Measurements from ENCODE around the gene FAM83B. TPM values are rescaled to one million over a fixed set of nuclear protein-coding genes. Genes with fewer than 3 reads are reported as not detected.

The FAM83B gene
- total RNA-seq, 2 experiments from 2014 or later, result not detected

DNA sequence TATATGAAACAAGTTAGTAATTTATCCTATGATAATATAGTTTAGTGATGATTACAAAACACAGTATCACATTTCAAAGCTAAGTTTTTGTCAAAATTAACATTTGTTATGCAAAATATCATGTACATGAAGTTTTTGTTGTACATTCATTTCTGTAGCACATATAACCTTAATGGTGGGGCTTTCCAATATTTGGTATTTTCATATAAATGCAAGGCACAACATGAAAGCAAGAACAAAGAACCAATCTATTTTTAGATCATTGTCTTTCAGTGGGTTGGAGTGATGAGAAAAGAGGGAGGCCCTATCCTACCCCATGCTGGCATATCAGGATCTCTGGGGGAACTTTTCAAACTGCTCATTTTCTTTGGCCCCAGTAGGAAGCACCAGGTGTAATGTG lies 53.4 kb downstream of the FAM83B start:
- no peak overlapping the region for H3K4me3 Mint-ChIP-seq
- H3K27me3 Mint-ChIP-seq, result no peaks in the 10 kb centered on the region
- H3K9me3 Mint-ChIP-seq, result peaks cover 4% of the 10 kb centered on the region
- no peaks in the 10 kb centered on the region for H3K4me1 Mint-ChIP-seq
- DNase-seq, result no peak
- H3K27ac Mint-ChIP-seq, result no peak overlapping the region
- no peaks in the 10 kb centered on the region for H3K36me3 Mint-ChIP-seq

DNA sequence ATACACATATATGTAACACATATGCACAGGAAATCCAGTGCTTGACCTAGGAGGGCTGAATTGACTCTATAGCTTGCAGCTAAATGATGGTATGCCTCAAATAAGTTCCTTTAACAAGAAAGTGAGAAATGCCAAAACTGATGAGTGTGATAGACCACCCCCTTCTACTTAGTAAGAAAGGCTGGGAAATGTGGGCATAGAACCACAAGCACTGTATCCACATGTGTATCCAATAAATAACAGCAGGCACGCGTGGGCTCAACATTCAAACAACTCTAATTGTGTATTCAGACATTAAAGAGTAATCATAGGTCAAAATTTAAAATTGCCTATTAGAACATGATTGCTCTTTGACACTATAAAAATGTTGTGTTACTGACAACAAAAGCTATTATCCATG lies 54.1 kb downstream of the FAM83B start:
- DNase-seq, result no peak
- Mint-ChIP-seq H3K36me3 (no peaks in the 10 kb centered on the region), H3K9me3 (peaks cover 4% of the 10 kb centered on the region), H3K4me1 (no peaks in the 10 kb centered on the region), H3K27ac (no peak overlapping the region), H3K4me3 (no peak overlapping the region), H3K27me3 (no peaks in the 10 kb centered on the region)

DNA sequence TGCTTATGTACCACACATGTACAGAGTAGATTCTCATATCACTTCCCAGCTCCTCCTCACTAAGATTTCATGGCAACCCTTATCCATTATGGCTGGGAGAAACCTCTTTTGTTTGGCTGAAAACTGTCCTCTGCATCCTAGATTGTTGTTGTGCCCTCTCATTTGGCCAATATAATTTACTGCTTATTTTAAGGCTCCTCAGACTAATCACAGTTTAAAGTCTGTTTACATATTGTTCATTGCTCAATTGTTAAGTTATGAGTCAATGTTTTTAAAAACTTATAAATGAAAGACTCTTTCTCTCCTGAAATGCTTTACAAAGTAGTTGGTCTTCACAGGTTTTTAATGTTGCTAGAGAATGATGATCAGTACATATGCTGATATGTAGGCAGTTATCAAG lies 57.3 kb downstream of the FAM83B start:
- Mint-ChIP-seq H3K4me1 (no peaks in the 10 kb centered on the region), H3K27ac (no peak overlapping the region), H3K4me3 (no peak overlapping the region), H3K27me3 (no peaks in the 10 kb centered on the region), H3K36me3 (no peaks in the 10 kb centered on the region), H3K9me3 (peaks cover 6% of the 10 kb centered on the region)
- DNase-seq, result no peak

DNA sequence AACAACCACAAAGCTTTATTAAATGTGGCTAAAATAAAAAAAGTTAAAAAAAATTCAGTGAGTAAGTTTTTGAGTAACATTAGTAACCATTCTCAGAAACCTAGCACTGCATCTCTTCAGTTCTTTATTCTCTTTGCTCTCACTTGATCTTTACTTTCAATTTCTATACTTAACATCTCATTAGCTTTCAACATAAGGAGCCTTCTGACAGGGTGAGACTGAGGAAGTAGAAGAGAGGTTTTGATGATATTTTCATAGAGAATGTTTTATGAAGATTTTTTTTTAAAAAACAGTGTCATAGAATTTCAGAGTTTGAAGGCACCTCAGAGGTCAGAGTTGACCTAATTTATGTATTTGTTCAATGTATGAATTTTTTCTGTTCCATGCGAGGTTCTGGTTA lies 60.8 kb downstream of the FAM83B start:
- Mint-ChIP-seq H3K27ac (no peak overlapping the region), H3K9me3 (peaks cover 9% of the 10 kb centered on the region), H3K4me3 (no peak overlapping the region), H3K36me3 (no peaks in the 10 kb centered on the region), H3K27me3 (no peaks in the 10 kb centered on the region), H3K4me1 (no peaks in the 10 kb centered on the region)
- DNase-seq, result no peak

DNA sequence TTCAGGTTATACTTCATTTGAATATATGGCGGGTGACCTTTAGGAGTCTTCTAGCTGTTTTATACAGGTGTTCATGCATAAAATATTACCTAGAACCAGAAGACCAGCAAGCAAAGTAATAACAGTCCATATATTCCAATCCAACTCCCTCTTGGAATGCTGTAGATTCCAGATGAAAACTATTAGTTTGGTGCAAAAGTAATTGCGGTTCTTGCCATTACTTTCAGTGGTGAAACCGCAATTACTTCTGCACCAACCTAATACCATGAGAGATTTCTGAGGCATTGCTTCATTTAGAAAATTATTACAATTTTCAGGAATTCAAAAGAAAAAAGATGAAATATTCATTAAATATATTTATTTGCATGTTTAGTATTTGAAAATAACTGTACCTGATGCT lies 62.6 kb downstream of the FAM83B start:
- Mint-ChIP-seq H3K9me3 (peaks cover 11% of the 10 kb centered on the region), H3K27me3 (no peaks in the 10 kb centered on the region), H3K27ac (no peak overlapping the region), H3K36me3 (no peaks in the 10 kb centered on the region), H3K4me1 (no peaks in the 10 kb centered on the region), H3K4me3 (no peak overlapping the region)
- DNase-seq, result no peak

DNA sequence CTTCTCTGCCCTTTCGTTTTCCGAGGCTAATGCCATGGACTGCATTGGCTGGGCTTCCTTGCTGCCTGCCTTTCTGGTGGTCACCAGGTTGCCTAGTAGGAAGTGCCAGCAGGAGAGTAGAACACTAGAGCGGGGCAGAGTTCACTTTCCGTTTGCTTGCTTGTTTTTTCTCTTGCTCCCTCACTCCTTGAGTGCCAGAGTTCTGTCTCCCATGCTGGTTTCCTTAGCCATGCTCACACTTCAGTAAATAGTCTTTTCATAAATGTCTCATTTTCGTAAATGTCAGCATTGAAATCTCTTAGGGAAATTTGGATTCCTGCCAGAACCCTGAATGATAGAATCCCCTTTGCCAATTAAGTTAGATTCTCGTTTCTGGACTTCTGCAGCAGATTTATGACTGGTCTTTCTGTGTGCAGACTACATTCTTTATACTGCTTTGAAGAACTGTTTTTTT lies 63.9 kb downstream of the FAM83B start:
- Mint-ChIP-seq H3K4me1 (no peaks in the 10 kb centered on the region), H3K27ac (no peak overlapping the region), H3K9me3 (peaks cover 7% of the 10 kb centered on the region), H3K4me3 (no peak overlapping the region), H3K27me3 (no peaks in the 10 kb centered on the region), H3K36me3 (no peaks in the 10 kb centered on the region)
- DNase-seq, result no peak

DNA sequence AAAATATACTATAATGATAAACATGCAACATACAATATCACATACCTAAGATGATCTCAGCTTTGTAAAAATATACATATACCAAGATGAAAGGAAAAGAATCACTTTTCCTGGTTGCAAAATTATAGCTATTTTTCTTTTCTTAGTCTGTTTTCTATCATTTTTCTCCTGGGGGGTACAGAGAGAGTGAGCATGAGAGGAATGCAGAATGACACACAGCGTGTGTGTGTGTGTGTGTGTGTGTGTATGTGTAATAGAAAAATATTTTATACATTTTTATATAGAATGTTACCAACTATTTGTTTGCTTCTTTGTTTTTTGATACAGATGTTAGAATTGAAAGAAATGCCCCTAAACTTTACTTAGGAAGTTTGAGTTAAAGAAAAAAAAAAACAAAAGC lies 64.3 kb downstream of the FAM83B start:
- Mint-ChIP-seq H3K9me3 (peaks cover 8% of the 10 kb centered on the region), H3K27ac (no peak overlapping the region), H3K27me3 (no peaks in the 10 kb centered on the region), H3K36me3 (no peaks in the 10 kb centered on the region), H3K4me1 (no peaks in the 10 kb centered on the region), H3K4me3 (no peak overlapping the region)
- no peak for DNase-seq

DNA sequence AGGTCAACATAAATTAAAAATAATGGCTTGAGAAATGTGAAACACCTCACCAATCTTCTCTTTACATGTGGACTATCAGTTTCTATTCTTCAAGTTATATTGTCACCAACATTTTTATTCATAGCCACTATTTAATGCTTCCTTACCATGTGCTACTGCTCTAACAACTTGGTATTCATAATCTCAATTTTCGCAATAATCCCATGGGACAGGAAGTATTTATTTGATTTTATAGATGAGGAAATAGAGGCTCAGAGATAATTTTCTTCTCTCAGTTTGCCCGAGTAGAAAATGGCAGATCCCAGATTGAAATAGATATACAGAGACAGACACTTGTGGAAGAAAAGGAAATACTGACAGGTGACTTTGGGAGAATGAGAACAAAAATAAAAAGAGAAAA lies 66.6 kb downstream of the FAM83B start:
- Mint-ChIP-seq H3K27ac (no peak overlapping the region), H3K4me3 (no peak overlapping the region), H3K9me3 (peaks cover 8% of the 10 kb centered on the region)

DNA sequence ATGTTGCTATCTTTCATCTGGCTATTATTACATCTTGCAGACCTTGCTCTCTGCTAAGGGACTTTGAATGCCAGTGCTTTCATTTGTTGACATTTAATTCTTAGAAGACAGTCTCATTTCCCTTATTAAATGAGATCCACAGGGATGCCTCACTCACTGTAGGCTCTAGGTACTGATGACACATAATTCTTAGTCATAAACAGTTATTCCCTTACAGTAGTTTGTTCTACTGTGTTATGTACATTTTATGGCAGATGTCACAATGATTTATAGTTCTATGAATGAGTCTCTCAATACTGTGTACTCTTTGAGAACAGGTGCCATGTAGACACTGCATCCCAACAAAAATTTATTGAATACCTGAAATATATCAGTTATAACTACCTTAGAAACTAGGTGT lies 70.3 kb downstream of the FAM83B start:
- DNase-seq, result no peak
- H3K27me3 Mint-ChIP-seq, result no peaks in the 10 kb centered on the region
- peaks cover 4% of the 10 kb centered on the region for H3K9me3 Mint-ChIP-seq
- no peaks in the 10 kb centered on the region for H3K4me1 Mint-ChIP-seq
- no peak overlapping the region for H3K4me3 Mint-ChIP-seq
- H3K36me3 Mint-ChIP-seq, result no peaks in the 10 kb centered on the region
- no peak overlapping the region for H3K27ac Mint-ChIP-seq

More for the DNA sequence above, 66.6 kb downstream of the FAM83B start:
- Mint-ChIP-seq H3K4me1 (no peaks in the 10 kb centered on the region), H3K36me3 (no peaks in the 10 kb centered on the region), H3K27me3 (no peaks in the 10 kb centered on the region)
- no peak for DNase-seq

DNA sequence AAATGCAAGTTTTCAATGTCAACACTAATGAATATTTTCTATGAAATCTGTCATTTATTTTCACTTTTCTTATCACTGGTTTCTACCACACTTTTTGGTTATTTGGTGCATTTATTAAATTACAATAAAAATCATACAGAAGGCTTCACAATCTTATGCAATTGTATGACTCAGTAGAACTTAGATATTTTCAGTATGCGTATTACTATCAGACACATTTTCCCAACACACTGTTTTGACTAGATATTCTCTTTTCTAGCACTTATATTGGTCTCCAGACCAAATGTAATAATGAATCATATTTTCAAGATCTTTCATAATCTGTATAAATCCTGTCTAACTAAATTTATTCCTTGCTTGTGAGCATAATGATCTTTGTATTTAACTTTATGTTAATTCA lies 74.1 kb downstream of the FAM83B start:
- H3K4me1 Mint-ChIP-seq, result no peaks in the 10 kb centered on the region
- no peak for DNase-seq
- H3K27me3 Mint-ChIP-seq, result no peaks in the 10 kb centered on the region
- peaks cover 3% of the 10 kb centered on the region for H3K9me3 Mint-ChIP-seq
- no peak overlapping the region for H3K4me3 Mint-ChIP-seq
- H3K27ac Mint-ChIP-seq, result no peak overlapping the region
- no peaks in the 10 kb centered on the region for H3K36me3 Mint-ChIP-seq

DNA sequence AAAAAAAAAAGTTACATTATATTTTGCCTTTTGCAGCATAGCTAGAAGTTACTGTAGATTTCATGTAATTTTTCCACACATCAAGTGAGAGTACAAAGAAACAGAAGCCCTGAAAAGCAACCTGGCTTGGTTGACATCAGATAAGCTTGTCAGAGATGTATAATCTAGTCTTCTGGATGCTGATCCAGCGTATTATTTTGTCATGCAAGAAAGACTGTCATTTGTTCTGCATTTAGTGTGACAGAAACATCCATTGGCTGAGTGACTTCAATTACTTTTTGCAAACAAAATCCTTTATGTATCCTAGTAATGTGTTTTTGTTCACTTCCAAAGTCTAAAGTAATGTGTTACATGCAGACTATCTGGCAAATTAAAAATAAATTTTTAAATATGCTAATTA lies 75.3 kb downstream of the FAM83B start:
- H3K4me3 Mint-ChIP-seq, result no peak overlapping the region
- no peaks in the 10 kb centered on the region for H3K9me3 Mint-ChIP-seq
- no peaks in the 10 kb centered on the region for H3K4me1 Mint-ChIP-seq
- H3K27ac Mint-ChIP-seq, result no peak overlapping the region
- DNase-seq, result no peak
- no peaks in the 10 kb centered on the region for H3K27me3 Mint-ChIP-seq
- no peaks in the 10 kb centered on the region for H3K36me3 Mint-ChIP-seq

DNA sequence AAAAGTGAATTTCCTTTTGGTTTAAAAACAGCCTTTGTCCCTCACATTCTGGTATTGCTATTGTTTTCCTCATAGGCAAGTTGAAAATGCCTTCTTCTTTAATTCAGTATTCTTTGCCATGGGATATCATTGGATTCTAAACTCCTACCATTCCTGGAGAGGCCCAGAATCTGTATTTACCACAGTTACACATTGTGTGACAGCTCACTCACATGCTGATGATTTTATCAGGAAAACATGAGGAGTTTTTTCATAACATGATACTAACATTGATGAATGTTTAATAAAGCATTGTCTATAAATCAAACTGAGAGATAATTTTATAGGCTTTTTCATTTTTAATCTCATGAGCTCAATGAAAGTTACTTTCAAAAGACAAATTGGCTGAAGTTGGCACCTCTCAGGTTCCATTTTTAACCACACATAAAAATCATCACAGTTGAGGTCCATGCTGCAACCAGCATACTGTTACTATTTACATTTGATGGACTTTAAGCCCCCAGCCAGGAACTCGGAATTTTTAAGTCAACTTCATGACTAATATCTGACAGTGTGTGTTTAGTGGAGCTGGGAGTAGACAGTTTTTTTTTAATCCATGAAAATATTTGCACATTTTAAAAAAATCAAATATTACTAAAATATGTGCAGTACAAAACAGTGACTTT lies 82.8 kb downstream of the FAM83B start:
- Mint-ChIP-seq H3K4me1 (no peaks in the 10 kb centered on the region), H3K27ac (no peak overlapping the region), H3K36me3 (peaks cover 3% of the 10 kb centered on the region), H3K4me3 (no peak overlapping the region), H3K27me3 (no peaks in the 10 kb centered on the region), H3K9me3 (peaks cover 16% of the 10 kb centered on the region)
- DNase-seq, result no peak

DNA sequence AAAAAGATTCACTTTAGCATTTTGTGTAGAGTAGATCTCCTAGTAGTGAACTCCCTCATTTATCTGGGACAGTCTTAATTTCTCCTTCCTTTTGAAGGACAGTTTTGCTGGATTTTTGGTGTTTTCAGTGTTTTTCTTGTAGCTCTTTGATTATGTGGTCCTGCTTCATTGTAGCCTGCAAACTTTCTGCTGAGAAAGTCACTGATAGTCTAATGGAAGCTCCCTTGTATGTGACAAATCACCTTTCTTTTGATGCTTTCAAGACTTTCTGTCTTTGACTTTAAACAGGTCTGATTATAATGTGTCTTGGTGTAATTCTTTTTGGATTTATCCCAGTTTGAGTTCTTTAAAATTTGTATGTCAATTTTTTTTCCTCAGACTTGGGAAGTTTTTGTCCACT lies 86.1 kb downstream of the FAM83B start:
- Mint-ChIP-seq H3K27me3 (no peaks in the 10 kb centered on the region), H3K9me3 (peaks cover 16% of the 10 kb centered on the region), H3K36me3 (peaks cover 3% of the 10 kb centered on the region), H3K4me3 (no peak overlapping the region), H3K27ac (no peak overlapping the region), H3K4me1 (no peaks in the 10 kb centered on the region)
- DNase-seq, result no peak

DNA sequence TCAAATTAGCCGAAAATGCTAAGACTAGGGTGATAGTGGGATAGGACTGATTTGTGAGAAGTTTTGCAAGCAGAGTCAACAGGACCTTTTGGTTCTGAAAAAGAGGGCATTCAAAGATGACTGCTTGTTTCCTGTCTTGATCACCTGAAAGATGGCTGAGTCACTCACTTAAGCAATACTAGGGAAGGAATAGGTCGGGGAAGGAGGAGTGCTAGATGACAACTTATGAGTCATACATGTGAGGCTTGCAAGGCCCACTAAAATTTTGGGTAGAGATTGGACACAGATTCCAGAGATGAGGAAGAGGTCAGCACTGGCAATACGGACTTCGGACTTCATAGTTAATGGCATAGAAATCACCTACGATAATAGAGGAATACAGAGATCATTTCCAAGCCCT lies 89.2 kb downstream of the FAM83B start:
- H3K4me1 Mint-ChIP-seq, result no peaks in the 10 kb centered on the region
- no peaks in the 10 kb centered on the region for H3K27me3 Mint-ChIP-seq
- H3K27ac Mint-ChIP-seq, result no peak overlapping the region
- H3K4me3 Mint-ChIP-seq, result no peak overlapping the region
- DNase-seq, result no peak
- peaks cover 3% of the 10 kb centered on the region for H3K36me3 Mint-ChIP-seq
- peaks cover 23% of the 10 kb centered on the region for H3K9me3 Mint-ChIP-seq

DNA sequence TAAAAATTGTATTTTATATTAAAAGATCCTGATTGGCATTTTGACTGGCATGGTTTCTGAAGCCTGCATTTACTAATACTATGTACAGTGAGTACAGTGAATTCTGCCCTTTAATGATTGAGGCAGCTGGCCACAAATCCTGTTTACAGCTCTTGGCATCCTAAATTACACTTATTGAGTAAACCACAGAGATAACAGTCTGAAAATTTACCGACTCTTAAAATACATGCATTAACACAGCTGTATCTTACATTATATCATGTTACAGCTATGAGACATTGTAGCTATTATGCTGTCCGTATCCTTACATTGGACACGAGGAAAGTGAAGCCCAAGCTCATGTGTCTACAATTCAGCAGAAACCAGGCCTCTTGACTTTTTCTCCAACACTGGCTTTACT lies 90.8 kb downstream of the FAM83B start:
- no peaks in the 10 kb centered on the region for H3K4me1 Mint-ChIP-seq

DNA sequence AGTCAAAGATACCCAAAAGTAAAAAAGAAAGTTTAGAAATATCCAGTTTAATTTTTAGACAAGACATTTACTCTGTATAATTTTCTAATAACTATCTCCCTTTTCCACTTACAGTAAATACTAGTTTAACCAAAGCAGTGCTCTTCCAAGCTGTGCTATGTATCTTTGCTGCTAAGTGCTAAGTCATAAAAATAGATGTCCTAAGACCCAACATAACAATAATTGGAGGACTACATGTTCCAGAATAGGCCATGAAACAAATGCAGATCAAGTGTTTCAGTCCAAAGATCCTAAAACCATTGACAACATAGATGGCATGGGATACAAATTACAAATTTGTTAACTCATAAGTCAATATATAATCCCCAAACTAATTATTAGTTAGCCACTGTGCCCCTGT lies 111.1 kb downstream of the FAM83B start:
- Mint-ChIP-seq H3K9me3 (peaks cover 2% of the 10 kb centered on the region), H3K4me3 (no peak overlapping the region), H3K27me3 (no peaks in the 10 kb centered on the region), H3K27ac (no peak overlapping the region), H3K36me3 (no peaks in the 10 kb centered on the region), H3K4me1 (no peaks in the 10 kb centered on the region)
- no peak for DNase-seq

More for the DNA sequence above, 90.8 kb downstream of the FAM83B start:
- Mint-ChIP-seq H3K4me3 (no peak overlapping the region), H3K9me3 (peaks cover 19% of the 10 kb centered on the region), H3K36me3 (peaks cover 3% of the 10 kb centered on the region), H3K27me3 (no peaks in the 10 kb centered on the region), H3K27ac (no peak overlapping the region)
- no peak for DNase-seq
